ENCODE results near the gene RFXANK. TPM values are rescaled to one million over a fixed set of nuclear protein-coding genes. Genes with fewer than 3 reads are reported as not detected.
A peak's percentile ranks its signal among the peaks of the same experiment; 100 is the strongest.

RFXANK gene
- total RNA-seq, result 20.2 TPM

- Histone ChIP-seq H3K9me3 (no peaks in the 10 kb centered on the region), H3K4me3 (peak within 1 kb of the TSS; percentile 86 to 93), H3K36me3 (peaks cover 7% of the 10 kb centered on the region in 2 donors), H3K27me3 (no peaks in the 10 kb centered on the region), H3K4me1 (peaks cover 26 to 33% of the 10 kb centered on the region in 2 donors), H3K27ac (peak within 1 kb of the TSS; percentile 97 to 99)
- intact Hi-C loops (cut with DNase I), result loop anchor here (1.0 to 10.0 kb wide), 7 partner anchors 11 to 323 kb away; partner anchors contain the start of genes GATAD2A, MAU2, NDUFA13 and NR2C2AP
- peak; percentile 94 to 100 for DNase-seq (ENCODE audit: low spot score in 2 of 2)
- TF ChIP-seq CTCF (IDR thresholded peaks at IDR 0.05), result no peak
These were observed at the start of gene RFXANK, which contains the start of gene BORCS8 for GRCh38 chr19:19192078-19192882. Gene RFXANK (plus strand): TSS chr19:19192258. CDS start chr19:19193947, 1,689 bp downstream. Gene BORCS8 (minus strand): TSS chr19:19192152. CDS start chr19:19192117, 35 bp downstream.

DNA sequence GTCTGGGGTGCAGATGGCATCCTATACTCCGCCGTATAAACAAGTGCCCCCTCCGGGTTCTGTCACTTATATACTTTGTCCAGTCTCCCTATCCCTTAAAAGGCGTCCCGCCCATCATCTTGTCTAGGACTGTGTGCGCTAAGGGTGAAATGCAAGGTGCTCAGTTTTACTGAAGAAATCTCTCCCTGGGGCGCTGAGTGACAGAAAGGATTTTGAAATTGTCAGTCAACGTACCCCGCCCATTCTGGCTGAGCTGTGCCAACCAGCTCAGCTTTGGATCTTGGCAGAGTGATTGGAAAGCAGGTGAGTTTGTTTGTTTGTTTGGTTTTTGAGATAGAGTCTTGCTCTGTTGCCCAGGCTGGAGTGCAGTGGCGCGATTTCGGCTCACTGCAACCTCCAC, 49.7 kb upstream of the RFXANK start:
- no peak overlapping the region for H3K4me3 ChIP-seq
- intact Hi-C loops (cut with DNase I), result no loop called here
- no peak for TF ChIP-seq CTCF (IDR thresholded peaks at IDR 0.05)

GRCh38 chr19:19145281-19145680, 46.8 kb upstream of the RFXANK start:
- peaks cover 0 to 14% of the 10 kb centered on the region in 2 donors for H3K36me3 ChIP-seq
- no peak for DNase-seq (ENCODE audit: low spot score in 2 of 2)
- no peak overlapping the region for H3K4me3 ChIP-seq
- intact Hi-C loops (cut with DNase I), result no loop called here
- H3K27me3 ChIP-seq, result no peaks in the 10 kb centered on the region
- no peak overlapping the region for H3K27ac ChIP-seq
- H3K4me1 ChIP-seq, result peaks cover 0 to 4% of the 10 kb centered on the region in 2 donors
- no peaks in the 10 kb centered on the region for H3K9me3 ChIP-seq
- TF ChIP-seq CTCF (IDR thresholded peaks at IDR 0.05), result no peak

More for the DNA sequence above, 49.7 kb upstream of the RFXANK start:
- H3K36me3 ChIP-seq, result peaks cover 0 to 4% of the 10 kb centered on the region in 2 donors
- H3K9me3 ChIP-seq, result no peaks in the 10 kb centered on the region
- H3K27ac ChIP-seq, result no peak overlapping the region
- H3K27me3 ChIP-seq, result no peaks in the 10 kb centered on the region
- H3K4me1 ChIP-seq, result peaks cover 0 to 10% of the 10 kb centered on the region in 2 donors
- DNase-seq (ENCODE audit: low spot score in 2 of 2), result no peak

GRCh38 chr19:19145684-19146608, 46.1 kb upstream of the RFXANK start:
- Histone ChIP-seq H3K36me3 (peaks cover 0 to 14% of the 10 kb centered on the region in 2 donors), H3K9me3 (no peaks in the 10 kb centered on the region), H3K27ac (no peak overlapping the region), H3K27me3 (no peaks in the 10 kb centered on the region), H3K4me3 (peak overlapping the region; percentile 28 to 53), H3K4me1 (peaks cover 0 to 4% of the 10 kb centered on the region in 2 donors)
- TF ChIP-seq CTCF (IDR thresholded peaks at IDR 0.05), result peak; percentile 92 to 100 (median 97)
- intact Hi-C loops (cut with DNase I), result loop anchor here (1.0 to 2.0 kb wide), 2 partner anchors 29 to 344 kb away; no protein-coding TSS in a partner anchor
- DNase-seq (ENCODE audit: low spot score in 2 of 2), result peak; percentile 25 to 90

DNA sequence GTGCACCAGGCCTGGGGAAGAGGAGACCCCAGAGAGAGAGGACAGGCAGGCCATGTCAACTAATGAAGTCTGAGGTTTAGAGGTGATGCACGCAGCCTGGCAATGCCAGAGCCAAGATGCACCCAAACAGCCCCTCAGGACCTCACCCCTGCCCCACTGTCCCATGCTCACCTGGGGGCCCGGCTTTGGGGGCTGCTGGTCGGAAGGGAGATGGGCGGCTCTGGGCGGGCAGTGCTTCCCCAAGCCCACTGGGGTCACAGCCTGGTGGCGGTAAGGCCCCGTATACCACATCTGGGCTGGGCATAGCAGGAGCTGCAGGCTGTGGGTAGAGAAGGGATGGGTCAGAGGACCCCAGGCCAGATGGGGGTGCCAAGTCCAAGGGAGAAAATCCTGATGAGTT, 45.2 kb upstream of the RFXANK start:
- Histone ChIP-seq H3K27me3 (no peaks in the 10 kb centered on the region), H3K27ac (no peak overlapping the region), H3K4me1 (peaks cover 0 to 4% of the 10 kb centered on the region in 2 donors), H3K4me3 (no peak overlapping the region), H3K9me3 (no peaks in the 10 kb centered on the region), H3K36me3 (peaks cover 0 to 14% of the 10 kb centered on the region in 2 donors)
- intact Hi-C loops (cut with DNase I), result loop anchor here (1.0 to 2.0 kb wide), 2 partner anchors 28 to 343 kb away; no protein-coding TSS in a partner anchor
- TF ChIP-seq CTCF (IDR thresholded peaks at IDR 0.05), result no peak
- DNase-seq (ENCODE audit: low spot score in 2 of 2), result no peak
